GM18508 (cell line): Measurements from ENCODE around the gene FHOD1.

Experiments
- ATAC-seq: cut with Tn5 transposase; IDR thresholded peaks from one replicate; pipeline ENCODE4 v1.9.1; 2021; ENCODE audit warnings: moderate number of reproducible peaks; ENCODE audit not compliant: insufficient read depth, unreplicated experiment

The FHOD1 gene

GRCh38 chr16:67236563-67237395 lies 10.5 kb downstream of the FHOD1 start:
- ATAC-seq, result no peak

GRCh38 chr16:67235816-67236562 lies 11.3 kb downstream of the FHOD1 start:
- ATAC-seq, result no peak

- no peak for ATAC-seq
These were observed 13.1 kb downstream of the FHOD1 start for GRCh38 chr16:67234180-67234597.

GRCh38 chr16:67233596-67233995 lies 13.7 kb downstream of the FHOD1 start:
- no peak for ATAC-seq

GRCh38 chr16:67230809-67231660 lies 16.2 kb downstream of the FHOD1 start:
- ATAC-seq, result no peak

GRCh38 chr16:67229906-67230808 lies 17.1 kb downstream of the FHOD1 start:
- ATAC-seq, result no peak

GRCh38 chr16:67228905-67229304 lies 18.4 kb downstream of the FHOD1 start:
- no peak for ATAC-seq

- ATAC-seq, result no peak
These were observed 19.1 kb downstream of the FHOD1 start for GRCh38 chr16:67228034-67228785.

- no peak for ATAC-seq
These were observed 19.7 kb downstream of the FHOD1 start for GRCh38 chr16:67227567-67227921.

- ATAC-seq, result peak; percentile 48
These were observed 20.3 kb downstream of the FHOD1 start, which contains the start of gene TMEM208 for GRCh38 chr16:67226804-67227566. Gene TMEM208 (plus strand): TSS chr16:67227130. CDS start chr16:67227219, 89 bp downstream.

GRCh38 chr16:67226295-67226803 lies 20.9 kb downstream of the FHOD1 start:
- no peak for ATAC-seq

GRCh38 chr16:67223992-67224391 lies 23.3 kb downstream of the FHOD1 start:
- ATAC-seq, result no peak

GRCh38 chr16:67216612-67217490 lies 30.4 kb downstream of the FHOD1 start:
- ATAC-seq, result no peak

GRCh38 chr16:67215706-67216105 lies 31.6 kb downstream of the FHOD1 start:
- ATAC-seq, result no peak

GRCh38 chr16:67213197-67214019 lies 33.9 kb downstream of the FHOD1 start:
- no peak for ATAC-seq

- ATAC-seq, result no peak
These were observed 34.5 kb downstream of the FHOD1 start for GRCh38 chr16:67212766-67213165.
